Breast epithelium (tissue), 3 donors: ENCODE data around the gene CAMTA1.

Source experiments
- POLR2A ChIP-seq: fragments of 450-650 bp; IDR thresholded peaks from one replicate; pipeline ENCODE4 v1.6.1; 2016; ENCODE audit warnings: antibody characterized with exemption, mild to moderate bottlenecking, moderate library complexity
- POLR2AphosphoS5 ChIP-seq, 3 donors: sonication (generic); formaldehyde crosslinking; IDR thresholded peaks; one replicate each; pipeline ENCODE4 v1.6.1; 2017; ENCODE audit warnings: antibody characterized with exemption in 3 of 3
- TF ChIP-seq, protein P1 (sequence below), 3 donors: fragments of 450-650 bp; IDR thresholded peaks; one replicate each; pipeline ENCODE4 v1.5.1; 2016 to 2017; ENCODE audit warnings: antibody characterized with exemption in 3 of 3, mild to moderate bottlenecking in 3 of 3, moderate library complexity in 3 of 3

DNA sequence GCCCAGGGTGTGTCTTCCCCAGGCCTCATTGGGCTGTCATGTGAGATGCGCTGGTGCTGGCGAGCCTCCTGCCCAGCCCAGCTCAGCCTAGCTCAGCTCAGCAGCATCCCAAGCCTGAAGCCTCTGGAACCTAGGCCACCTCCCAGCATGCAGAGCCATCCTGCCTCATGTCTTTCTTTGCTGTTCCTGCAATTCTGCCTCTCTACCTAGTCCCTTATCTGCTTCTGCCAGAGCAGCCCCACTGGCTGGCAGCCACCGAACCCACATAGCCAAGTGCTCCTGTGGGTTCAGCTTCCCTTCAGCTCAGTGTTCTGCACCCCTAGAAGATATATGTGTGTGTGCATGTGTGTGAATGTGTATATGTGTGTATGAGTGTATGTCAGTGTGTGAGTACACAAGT lies 694.3 kb downstream of the CAMTA1 start:
- TF ChIP-seq, protein P1, sequence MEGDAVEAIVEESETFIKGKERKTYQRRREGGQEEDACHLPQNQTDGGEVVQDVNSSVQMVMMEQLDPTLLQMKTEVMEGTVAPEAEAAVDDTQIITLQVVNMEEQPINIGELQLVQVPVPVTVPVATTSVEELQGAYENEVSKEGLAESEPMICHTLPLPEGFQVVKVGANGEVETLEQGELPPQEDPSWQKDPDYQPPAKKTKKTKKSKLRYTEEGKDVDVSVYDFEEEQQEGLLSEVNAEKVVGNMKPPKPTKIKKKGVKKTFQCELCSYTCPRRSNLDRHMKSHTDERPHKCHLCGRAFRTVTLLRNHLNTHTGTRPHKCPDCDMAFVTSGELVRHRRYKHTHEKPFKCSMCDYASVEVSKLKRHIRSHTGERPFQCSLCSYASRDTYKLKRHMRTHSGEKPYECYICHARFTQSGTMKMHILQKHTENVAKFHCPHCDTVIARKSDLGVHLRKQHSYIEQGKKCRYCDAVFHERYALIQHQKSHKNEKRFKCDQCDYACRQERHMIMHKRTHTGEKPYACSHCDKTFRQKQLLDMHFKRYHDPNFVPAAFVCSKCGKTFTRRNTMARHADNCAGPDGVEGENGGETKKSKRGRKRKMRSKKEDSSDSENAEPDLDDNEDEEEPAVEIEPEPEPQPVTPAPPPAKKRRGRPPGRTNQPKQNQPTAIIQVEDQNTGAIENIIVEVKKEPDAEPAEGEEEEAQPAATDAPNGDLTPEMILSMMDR (IDR thresholded peaks at IDR 0.05), result no peak
- TF ChIP-seq POLR2A (no peak), POLR2AphosphoS5 (IDR thresholded peaks at IDR 0.05) (no peak)
